Activated CD8-positive, alpha-beta memory T cell treated with anti-CD3 and anti-CD28 coated beads, Interleukin-2, amount 50 U/mL, for 48 hours (primary cell): ENCODE measurements around the gene SV2C.
"Not testable (repeated sequence)": the region's sequence is repeated elsewhere in the genome, so short reads cannot be mapped to it uniquely, and the experiment has no call there.

ENCODE experiments used
- DNase-seq: peaks from one replicate; pipeline ENCODE4 v3.0.0-alpha.2; 2020

SV2C gene

DNA sequence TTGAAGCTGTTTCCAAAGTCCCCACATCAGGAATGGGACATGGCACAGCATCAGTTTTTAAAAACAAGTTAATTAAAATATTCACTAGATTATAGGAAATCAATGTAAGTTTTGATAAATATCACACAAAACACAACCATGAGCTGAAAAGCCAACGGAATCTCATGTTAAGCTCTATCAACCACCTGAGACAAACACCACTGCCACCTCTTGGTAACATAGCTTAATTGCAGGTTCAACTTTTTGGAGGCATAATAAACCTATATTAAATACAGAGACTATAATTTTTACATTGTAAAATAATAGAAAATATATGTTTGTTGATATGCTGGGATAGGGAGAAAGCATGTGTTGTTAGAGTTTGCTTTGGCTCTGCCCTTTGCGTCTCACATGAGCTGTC lies 126.1 kb downstream of the SV2C start:
- no peak for DNase-seq

DNA sequence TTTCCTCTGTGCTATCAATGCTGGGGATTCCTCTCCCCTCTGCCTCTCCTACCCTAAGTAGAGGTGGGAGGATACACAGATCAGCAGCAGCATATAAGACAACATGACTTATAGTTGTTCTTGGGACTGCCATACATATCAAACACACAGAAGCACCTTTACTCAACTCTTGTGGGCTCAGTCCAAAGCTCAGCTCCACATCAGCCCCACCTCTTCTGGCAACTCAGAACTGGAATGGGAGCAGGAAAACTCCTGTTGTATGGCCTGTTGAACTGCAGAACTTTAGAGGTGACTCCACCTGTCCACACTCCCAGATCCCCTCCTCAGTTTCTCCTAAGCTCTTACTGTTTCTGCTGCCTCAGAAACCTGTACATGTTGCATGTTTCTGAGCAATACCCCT lies 127.8 kb downstream of the SV2C start:
- no peak for DNase-seq

DNA sequence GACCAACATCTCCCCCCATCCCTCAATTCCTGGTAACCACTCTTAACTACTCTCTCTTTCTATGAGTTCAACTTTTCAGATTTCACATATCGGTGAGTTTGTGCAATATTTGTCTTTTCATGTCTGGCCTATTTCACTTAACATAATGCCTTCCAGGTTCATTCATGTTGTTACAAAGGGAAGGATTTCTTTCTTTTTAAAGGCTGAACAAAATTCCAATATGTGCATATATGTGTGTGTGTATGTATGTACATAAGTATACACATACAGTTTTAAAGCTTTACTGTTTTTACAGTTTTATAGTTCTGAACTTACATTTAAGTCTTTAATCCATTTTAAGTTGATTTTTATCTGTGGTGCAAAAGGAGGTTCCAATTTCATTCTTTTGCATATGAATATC lies 130.7 kb downstream of the SV2C start:
- no peak for DNase-seq

DNA sequence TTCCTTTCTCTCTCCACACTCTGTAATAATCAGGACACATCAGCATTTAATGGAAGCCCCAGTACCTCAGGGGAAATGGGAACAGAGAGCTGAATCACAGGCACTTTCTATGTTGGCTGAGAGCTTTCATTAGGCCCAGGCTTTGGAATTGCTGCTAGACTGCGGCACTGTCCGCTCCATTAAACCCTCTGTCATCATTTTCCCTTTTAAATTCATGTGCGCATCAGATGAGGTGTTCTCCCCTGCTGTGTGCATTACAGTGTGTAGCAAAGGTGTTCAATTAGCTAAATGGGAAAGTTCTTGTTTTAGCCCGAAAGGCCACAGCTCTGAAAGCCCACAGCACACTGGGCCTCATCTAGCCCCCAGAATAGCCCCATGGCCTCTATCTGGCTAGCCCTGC lies 133.6 kb downstream of the SV2C start:
- no peak for DNase-seq

DNA sequence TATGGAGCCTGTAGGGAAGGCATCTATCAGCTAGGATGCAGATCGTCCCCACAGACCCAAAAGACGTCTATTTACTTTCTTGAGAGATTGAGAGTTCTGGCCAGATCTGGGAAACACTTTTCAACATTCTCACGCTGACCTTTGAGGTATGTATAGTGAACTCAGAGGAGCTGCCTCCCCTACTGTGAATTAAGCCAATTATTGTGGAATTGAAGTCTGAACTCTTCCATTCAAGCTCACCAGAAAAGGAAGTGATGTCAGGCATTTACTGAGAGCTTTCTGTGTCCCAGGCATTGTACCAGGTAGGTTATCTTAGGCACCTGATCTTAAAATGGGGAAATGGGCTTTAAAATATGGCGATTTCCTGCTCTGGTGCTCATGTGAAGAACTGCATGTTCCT lies 136.5 kb downstream of the SV2C start:
- DNase-seq: no peak

DNA sequence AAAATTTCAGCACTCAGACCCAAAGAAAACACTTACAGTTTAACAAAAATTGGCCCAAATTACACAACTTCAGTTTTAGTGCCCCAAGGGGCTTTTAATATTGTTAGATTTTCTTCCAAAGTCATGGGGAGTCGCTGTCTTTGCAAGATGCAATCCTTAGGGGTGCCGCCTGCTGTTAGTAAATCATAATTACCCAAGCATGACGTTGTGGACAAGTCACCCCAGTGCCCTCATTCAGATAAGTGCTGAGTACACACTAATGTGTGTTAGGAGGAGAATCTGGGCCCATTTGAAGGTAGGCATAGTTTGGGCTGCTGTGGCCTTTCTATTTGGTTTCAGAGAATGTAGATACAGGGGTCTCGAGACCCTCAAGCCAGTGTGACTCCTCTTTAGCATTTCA lies 138.1 kb downstream of the SV2C start:
- DNase-seq: no peak

DNA sequence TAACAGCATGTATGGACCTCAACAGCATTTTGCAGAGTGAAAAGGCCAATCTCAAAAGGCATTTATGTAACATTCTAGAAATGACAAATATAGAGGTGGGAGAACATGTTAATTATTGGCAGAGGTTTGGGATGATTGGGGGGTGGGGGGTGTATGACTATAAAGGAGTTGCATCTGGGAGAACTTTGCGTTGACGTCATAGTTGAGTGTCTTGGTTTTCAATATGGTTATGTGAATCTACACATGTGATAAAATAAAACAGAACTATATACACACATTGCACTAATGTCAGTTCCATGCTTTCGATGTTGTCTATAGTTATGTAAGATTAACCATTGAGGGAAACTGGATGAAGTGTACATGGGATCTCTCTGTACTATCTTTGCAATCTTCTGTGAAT lies 139.1 kb downstream of the SV2C start:
- DNase-seq: no peak

DNA sequence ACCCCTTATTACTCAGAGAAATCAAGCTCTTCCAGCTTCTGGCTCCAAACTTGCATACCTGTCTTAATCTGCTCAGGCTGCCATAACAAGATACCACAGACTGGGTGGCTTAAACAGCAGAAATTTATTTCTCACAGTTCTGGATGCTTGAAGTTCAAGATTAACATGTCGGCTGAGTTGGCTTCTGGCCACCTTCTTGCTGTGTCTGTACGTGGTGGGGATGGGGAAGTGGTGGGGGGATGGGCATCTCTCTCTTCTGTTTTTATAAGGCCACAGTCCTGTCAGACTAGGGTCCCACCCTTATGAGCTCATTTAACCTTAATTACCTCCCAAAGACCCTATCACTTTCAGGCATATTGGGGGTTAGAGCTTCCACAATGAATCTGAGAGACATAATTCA lies 140.5 kb downstream of the SV2C start:
- no peak for DNase-seq

DNA sequence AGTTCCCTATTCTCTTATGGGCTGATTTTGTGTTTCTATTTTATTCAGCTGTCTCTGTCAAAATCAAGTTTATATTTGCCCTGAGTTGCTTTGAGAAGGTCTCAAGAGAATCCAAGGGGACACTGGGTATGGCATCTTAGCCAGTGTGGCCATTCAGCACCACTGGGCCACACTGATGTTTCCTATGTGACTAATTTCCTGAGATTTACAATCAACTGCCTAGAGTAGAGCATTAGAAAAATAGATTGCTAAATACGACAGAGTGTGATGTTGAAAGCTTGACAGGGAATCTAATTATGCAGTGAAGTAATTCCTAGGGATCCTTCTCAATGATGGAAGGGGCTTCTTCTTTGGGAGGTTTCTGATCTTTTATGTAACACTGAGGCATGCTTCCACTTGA lies 141.7 kb downstream of the SV2C start:
- no peak for DNase-seq

DNA sequence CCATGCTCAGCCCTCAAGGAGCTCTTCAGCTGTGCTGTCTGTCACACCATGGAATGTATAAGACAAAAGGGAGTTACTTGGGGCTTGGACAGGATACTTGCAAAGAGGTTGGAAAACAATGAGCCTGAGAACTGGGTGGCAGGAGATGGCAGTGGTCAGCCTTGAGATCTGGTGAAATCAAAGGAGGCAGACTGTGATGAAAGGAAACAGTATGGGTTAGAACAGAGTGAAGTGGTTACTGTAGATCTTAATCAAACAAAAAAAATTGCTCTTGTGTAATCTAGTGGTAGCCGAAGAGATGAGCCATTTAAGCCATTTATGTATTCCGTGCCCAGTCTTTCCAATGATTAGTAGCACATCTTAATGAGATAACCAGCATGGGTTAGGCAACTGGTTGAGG lies 142.2 kb downstream of the SV2C start:
- no peak for DNase-seq

DNA sequence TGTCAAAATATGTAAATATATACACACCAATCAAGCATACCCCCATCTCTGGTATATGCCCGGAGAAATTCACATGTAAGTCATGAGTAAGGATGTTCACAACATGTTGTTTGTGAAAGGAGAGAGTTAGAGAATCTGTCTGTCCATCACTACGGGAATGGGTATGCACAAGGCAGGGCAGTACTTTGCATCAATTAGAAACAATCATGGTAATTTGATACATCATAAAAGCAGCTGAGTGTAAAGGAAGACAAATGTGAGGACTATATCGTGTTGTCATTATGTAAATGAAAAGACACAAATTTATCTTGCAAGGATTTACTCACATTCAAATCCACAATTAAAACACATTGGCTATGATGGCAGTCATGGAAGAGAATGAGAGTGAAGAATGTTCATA lies 146.7 kb downstream of the SV2C start:
- DNase-seq: no peak

DNA sequence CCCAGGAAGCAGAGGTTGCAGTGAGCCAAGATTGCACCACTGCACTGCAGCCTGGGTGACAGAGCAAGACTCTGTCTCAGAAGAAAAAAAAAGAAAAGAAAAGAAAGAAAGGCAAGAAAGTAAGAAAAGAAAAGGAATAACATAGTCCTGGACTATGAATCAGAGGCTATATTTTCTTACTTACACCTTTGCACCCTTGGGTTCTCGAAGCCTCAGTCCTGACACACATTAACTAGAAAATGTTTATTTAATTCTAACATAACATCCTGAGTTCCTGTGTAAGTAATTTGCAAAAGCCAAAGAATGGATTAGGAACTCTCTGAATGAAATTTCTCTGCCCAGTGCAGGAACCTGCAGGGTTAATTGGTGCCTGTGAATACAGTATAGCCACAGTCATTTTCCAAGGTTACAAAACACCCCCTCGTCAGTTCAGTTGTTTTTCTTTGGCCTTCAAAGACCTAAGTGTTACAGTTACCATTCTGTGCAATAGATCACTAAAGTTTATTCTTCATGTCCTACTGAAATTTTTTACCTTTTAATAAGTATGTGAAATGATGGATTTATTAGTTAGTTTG lies 147.6 kb downstream of the SV2C start:
- no peak for DNase-seq

DNA sequence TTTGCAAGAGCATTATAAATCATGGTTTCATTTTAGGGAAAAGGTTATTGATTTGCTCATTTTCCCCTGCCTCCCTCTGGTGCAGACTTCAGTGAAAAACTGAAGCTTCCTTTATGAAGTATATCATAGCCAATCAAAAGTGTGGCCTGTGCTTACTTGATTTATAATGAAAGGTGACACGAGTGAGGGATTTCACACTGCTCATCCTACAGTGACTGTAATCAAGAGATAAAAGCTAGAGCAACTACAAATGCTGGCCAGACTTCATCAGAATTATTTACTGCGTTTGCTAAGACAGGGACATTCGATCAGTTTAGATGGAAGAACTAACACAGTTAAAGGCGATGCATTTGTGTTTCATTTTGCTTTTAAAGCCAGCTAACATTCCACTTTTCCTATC lies 151.5 kb downstream of the SV2C start:
- DNase-seq: no peak

DNA sequence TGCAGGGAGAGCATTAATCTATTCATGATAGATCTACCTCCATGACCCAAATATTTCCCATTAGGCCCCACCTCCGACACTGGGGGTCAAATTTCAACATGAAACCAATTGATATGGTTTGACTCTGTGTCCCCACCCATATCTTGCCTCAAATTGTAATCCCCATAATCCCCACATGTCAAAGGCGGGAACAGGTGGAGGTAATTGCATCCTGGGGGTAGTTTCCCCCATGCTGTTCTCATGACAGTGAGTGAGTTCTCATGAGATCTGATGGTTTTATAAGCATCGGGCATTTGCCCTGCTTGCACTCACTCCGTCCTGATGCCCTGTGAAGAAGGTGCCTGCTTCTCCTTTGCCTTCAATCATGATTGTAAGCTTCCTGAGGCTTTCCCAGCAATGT lies 153.5 kb downstream of the SV2C start:
- DNase-seq: no peak

DNA sequence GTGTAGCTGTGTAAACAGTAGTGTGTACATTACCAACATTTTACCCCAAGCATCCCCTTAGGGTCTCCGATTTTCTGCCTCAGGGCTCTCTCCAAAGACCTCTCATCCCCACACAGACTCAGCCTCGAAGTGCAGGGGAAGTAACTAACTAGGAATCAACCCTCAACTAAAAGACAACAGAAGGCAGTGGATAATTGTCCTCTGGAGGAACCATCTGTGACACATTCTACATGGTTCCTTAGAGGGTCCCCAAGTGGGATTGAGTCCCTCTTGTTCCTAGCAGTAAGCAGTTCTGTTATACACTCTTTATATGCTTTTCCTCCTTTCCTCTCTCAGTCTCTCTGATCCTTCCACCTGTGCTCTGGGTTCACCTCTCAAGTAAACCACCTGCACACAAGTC lies 157.2 kb downstream of the SV2C start:
- no peak for DNase-seq

DNA sequence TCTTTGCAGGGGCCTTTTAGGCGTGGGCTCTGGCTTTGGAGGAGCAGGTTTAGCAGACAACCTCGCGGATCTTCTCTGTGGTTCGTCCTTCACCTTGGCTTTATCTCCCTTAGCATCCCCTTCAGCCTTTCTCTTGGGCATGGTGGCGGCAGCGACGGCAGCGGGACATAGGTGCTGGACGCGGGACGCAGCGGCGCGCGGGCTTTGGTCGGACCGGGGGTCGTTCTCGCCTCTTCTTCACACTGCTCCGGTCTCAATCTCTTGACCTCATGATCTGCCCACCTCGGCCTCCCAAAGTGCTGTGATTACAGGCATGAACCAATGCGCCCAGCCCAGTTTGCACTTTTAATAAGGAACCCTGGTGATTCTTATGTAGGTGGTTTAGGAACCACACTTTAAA lies 159.0 kb downstream of the SV2C start:
- DNase-seq: not testable (repeated sequence)

DNA sequence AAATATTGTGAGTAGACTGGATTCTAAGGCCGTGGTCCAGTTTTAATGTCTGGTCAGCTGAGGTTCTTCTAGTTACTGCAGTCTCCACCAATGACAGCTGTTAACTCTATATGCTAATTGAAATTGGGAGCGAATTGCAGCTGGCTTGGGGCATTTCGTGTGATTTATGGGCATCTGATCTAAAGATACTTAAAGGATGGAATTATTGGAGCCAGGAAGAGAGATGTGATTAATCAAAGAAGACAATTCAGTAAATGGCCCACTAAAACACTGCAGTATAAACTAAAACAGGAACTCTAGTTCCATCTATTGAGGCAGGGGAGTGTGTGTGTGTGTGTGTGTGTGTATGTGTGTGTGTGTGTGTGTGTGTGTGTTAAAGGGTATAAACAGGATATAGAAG lies 162.4 kb downstream of the SV2C start:
- no peak for DNase-seq

DNA sequence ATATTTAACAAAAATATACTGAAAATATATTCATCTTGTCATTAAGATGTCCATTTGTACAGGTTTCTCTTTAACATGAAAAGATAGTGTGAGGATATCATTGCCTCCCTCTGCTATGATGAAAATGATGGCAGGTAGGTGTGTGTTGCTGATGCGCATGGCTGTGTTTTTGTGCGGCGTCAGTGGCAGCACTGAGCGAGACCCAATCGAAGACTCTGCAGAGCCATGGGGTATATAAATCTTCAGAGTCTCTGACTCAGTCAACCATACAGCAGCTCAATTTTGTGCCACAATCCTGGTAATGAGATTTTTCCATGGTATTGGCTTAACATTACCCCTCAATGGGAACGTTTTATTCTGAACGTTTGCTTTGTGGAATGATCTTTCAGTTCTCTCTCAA lies 166.4 kb downstream of the SV2C start:
- no peak for DNase-seq

DNA sequence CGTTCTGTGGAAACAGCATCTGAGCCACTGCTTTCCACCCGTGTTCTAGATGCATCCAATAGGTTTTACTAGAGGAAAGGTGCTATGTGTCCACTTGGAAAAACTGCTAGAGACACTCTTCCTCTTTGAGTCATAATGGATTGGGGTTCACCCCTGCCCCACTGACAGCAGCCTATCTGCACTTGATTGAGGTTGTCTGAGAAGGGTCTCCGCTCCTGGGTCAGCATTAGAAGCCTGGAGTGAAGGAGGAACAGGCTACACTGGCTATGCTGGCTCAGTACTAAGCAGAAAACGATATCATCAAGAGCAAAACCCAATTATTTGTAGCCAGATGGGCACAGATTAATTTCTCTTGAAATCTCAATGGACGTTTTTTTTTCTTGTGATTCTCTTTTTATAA lies 167.3 kb downstream of the SV2C start:
- DNase-seq: no peak

DNA sequence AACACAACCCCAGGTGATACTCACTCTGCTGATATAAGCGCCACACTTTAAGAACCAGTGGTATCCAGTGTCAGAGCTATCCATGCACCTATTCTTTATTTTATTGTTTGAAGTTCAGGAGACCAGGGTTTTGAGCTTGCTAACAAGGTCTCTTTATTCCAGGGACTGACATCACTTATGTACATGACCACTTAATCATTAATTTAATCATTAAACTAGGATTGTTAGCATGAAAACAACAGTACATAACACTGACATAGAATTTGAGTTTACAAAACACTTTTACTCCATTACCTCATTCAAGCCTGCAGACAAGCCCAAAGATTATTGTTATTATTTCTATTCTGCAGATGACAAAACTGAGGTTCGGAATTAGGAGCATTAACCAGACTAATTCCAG lies 168.5 kb downstream of the SV2C start:
- no peak for DNase-seq

DNA sequence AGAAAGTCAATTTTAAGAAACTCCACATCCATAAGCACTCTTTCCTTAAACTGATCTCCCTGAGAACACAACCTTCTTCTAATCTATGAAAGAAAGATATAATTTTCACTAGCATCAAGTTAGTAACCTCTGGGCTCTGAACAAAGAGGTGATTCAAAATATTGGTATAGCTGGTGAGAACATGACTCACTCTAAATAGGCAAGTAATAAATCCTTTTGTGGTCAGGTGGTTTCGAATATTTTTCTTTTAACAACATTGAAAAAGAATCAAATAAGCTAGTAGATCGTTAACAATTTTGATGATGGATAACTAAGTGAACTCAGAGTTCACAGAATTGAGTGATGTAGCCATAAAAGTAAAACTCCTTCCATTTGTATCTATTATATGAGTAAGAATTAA lies 169.3 kb downstream of the SV2C start:
- DNase-seq: no peak

DNA sequence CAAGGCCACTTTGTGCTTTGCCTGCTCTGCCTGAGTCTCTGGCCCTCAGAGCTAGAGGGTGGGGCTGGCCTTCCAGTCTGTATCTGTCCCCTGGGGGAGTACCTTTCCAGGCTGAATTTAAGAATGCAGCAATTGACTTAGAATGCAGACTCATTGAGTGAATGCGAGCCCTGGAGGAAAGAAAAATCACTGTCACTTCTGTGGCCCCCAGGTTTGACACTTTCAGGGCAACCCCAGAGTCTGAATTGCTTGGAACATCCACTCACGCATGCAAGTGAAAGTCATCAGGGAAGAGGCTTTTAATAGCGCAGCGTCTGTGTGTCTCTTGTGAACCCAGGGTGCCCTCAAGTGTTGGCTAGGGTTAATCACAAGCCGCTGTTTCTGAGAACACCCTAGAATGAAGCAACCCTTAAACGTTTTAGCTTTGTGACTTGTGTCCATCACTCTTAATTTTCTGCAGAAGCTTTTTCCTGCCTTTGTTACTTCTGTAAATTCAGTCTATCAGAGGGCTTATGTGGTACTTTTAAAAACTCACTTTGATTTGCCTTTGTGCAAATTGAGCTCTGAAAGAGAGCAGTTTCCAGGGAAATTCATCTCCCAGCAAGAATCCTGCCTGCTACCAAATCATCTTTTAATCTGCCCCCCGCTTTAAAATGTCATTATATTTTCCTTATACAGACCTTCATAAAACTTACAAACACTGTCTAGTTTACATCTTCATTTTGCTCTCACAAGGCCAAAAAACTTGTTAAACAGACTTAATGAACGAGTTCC lies 173.1 kb downstream of the SV2C start:
- peak; percentile 60 for DNase-seq

DNA sequence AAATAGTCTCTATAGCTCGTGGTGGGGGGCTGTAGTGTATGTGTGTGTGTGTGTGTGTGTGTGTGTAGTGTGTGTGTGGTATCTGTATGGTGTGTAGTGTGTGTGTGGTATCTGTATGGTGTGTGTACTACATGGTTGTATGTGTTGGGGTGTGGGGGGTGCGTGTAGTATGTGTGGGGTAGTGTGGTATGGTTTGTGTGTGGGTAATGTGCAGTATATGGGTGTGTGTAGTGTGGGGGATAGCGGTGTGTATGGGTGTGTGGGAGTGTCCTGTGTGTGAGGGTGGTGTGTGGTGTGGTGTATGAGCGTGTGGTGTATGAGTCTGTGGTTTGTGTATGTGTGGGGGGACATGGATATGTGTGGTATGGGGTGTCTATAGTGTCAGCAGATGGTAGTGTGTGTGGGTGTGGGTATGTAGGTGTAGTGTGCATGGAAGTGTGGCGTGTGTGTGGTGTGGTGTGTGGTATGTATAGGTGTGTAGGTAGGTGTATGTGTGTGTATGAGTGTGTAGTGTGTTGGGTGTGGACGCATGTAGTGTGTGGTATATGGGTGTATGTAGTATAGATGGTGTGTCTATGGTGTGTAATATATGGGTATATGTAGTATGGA lies 174.1 kb downstream of the SV2C start:
- no peak for DNase-seq

DNA sequence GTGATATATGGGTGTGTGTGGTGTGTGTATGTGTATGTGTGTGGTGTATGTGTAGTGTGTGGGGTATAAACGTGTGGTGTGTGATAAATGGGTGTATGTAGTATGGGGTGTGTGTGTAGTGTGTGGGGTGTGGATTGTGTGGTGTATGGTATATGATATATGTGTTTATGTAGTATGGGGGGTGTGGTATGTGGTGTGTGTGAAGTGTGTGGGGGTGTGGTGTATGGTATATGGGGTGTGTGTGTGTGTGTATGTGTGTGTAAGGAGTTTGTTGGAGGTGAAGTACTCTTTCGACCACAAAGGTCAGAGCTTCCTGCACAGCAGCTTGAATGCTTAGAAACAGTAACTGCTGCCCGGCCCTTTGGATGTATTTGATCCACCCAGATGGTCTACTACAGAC lies 174.7 kb downstream of the SV2C start:
- DNase-seq: no peak

DNA sequence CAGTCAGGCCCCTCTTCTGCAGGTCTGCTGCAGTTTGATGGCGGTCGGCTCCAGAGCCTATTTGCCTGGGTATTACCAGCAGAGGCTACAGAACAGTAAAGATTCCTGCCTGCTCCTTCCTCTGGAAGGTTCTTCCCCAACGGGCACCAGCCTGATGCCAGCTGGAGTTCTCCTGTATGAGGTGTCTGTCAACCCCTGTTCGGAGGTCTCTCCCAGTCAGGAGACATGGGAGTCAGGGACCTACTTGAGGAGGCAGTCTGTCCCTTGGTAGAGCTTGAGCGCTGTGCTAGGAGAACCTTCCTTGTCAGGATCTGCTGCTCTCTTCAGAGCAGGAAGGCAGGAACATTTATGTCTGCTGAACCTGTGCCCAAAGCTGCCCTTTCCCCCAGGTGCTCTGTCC lies 181.5 kb downstream of the SV2C start:
- no peak for DNase-seq
